H9 (cell line): ENCODE results near the gene RMND5A. TPM values are rescaled to one million over a fixed set of nuclear protein-coding genes. Genes with fewer than 3 reads are reported as not detected.

Source experiments
- DNase-seq: peaks from one replicate; pipeline ENCODE4 v3.0.0-alpha.2; 2017
- H2AFZ ChIP-seq: one replicate; pipeline ENCODE4 v1.6.1; 2013; ENCODE audit warnings: mild to moderate bottlenecking, low read length, control low read depth, moderate library complexity
- H2AK5ac ChIP-seq: 2 replicates; pipeline ENCODE4 v1.6.1; 2013; ENCODE audit warnings: low read length, control low read depth, mixed read lengths; ENCODE audit not compliant: insufficient read length
- H2BK120ac ChIP-seq: one replicate; pipeline ENCODE4 v1.6.1; 2013; ENCODE audit warnings: low read depth, mild to moderate bottlenecking, low read length, control low read depth, inconsistent platforms; ENCODE audit not compliant: poor library complexity, severe bottlenecking
- H2BK12ac ChIP-seq: 2 replicates; pipeline ENCODE4 v1.6.1; 2013; ENCODE audit warnings: low read length, control low read depth, mixed read lengths, low read depth; ENCODE audit not compliant: insufficient read length
- H2BK15ac ChIP-seq: 2 replicates; pipeline ENCODE4 v1.6.1; 2013; ENCODE audit warnings: low read depth, low read length, control low read depth
- H2BK20ac ChIP-seq: one replicate; pipeline ENCODE4 v1.6.1; 2013; ENCODE audit warnings: low read depth, mild to moderate bottlenecking, low read length, control low read depth, inconsistent platforms; ENCODE audit not compliant: poor library complexity, severe bottlenecking
- H2BK5ac ChIP-seq: 2 replicates; pipeline ENCODE4 v1.6.1; 2013; ENCODE audit warnings: low read length, control low read depth, mixed read lengths; ENCODE audit not compliant: insufficient read length
- H3K14ac ChIP-seq: 2 replicates; pipeline ENCODE4 v1.6.1; 2013; ENCODE audit warnings: low read length, control low read depth; ENCODE audit not compliant: insufficient read depth
- H3K18ac ChIP-seq: 2 replicates; pipeline ENCODE4 v1.6.1; 2013; ENCODE audit warnings: low read depth, mild to moderate bottlenecking, mixed read lengths, low read length, control low read depth; ENCODE audit not compliant: insufficient read length
- H3K23ac ChIP-seq: 2 replicates; pipeline ENCODE4 v1.6.1; 2013; ENCODE audit warnings: low read length, control low read depth, mixed read lengths, low read depth; ENCODE audit not compliant: insufficient read length
- H3K23me2 ChIP-seq: 2 replicates; pipeline ENCODE4 v1.6.1; 2013; ENCODE audit warnings: low read depth, mild to moderate bottlenecking, mixed read lengths, low read length, control low read depth; ENCODE audit not compliant: insufficient read length, poor library complexity, severe bottlenecking
- H3K27ac ChIP-seq: 2 replicates; pipeline ENCODE4 v1.5.1; 2013; ENCODE audit warnings: low read length, control low read depth, mixed read lengths, low read depth; ENCODE audit not compliant: insufficient read length
- H3K27me3 ChIP-seq: 2 replicates; pipeline ENCODE4 v1.6.1; 2013; ENCODE audit warnings: low read length, control low read depth, inconsistent platforms; ENCODE audit not compliant: insufficient read depth
- H3K4ac ChIP-seq: 2 replicates; pipeline ENCODE4 v1.6.1; 2013; ENCODE audit warnings: low read depth, mild to moderate bottlenecking, control low read depth, inconsistent platforms, low read length, moderate library complexity
- H3K4me1 ChIP-seq: 2 replicates; pipeline ENCODE4 v1.6.1; 2013; ENCODE audit warnings: low read length, control low read depth, inconsistent platforms; ENCODE audit not compliant: insufficient read depth
- H3K4me2 ChIP-seq: 2 replicates; pipeline ENCODE4 v1.6.1; 2013; ENCODE audit warnings: low read length, control low read depth, mixed read lengths; ENCODE audit not compliant: insufficient read length, insufficient read depth
- H3K56ac ChIP-seq: 2 replicates; pipeline ENCODE4 v1.6.1; 2013; ENCODE audit warnings: low read depth, mild to moderate bottlenecking, mixed read lengths, low read length, control low read depth; ENCODE audit not compliant: insufficient read length
- H3K79me1 ChIP-seq: 2 replicates; pipeline ENCODE4 v1.6.1; 2013; ENCODE audit warnings: low read depth, mild to moderate bottlenecking, moderate library complexity, low read length, control low read depth, inconsistent platforms; ENCODE audit not compliant: insufficient read depth, poor library complexity, severe bottlenecking
- H3K79me2 ChIP-seq: 2 replicates; pipeline ENCODE4 v1.6.1; 2013; ENCODE audit warnings: low read length, control low read depth, inconsistent platforms; ENCODE audit not compliant: insufficient read depth
- H3K9ac ChIP-seq: 2 replicates; pipeline ENCODE4 v1.6.1; 2013; ENCODE audit warnings: low read length, control low read depth, mixed read lengths; ENCODE audit not compliant: insufficient read length; ENCODE audit errors: extremely low read depth
- H3K9me3 ChIP-seq: one replicate; pipeline ENCODE4 v1.6.1; 2013; ENCODE audit warnings: low read depth, low read length, inconsistent platforms; ENCODE audit not compliant: control insufficient read depth
- H3T11ph ChIP-seq: one replicate; pipeline ENCODE4 v1.6.1; 2013; ENCODE audit warnings: mild to moderate bottlenecking, low read length, control low read depth, inconsistent platforms
- H4K20me1 ChIP-seq: one replicate; pipeline ENCODE4 v1.6.1; 2013; ENCODE audit not compliant: control insufficient read depth, insufficient read length, insufficient read depth
- H4K5ac ChIP-seq: 2 replicates; pipeline ENCODE4 v1.6.1; 2013; ENCODE audit warnings: low read depth, mild to moderate bottlenecking, mixed read lengths, low read length, control low read depth; ENCODE audit not compliant: insufficient read length
- H4K8ac ChIP-seq: replicated peaks from 2 replicates; pipeline ENCODE4 v1.6.1; 2013; ENCODE audit warnings: low read length, control low read depth, mixed read lengths, low read depth; ENCODE audit not compliant: insufficient read length
- H4K91ac ChIP-seq: 2 replicates; pipeline ENCODE4 v1.6.1; 2013; ENCODE audit warnings: low read depth, mild to moderate bottlenecking, moderate library complexity, mixed read lengths, low read length, control low read depth; ENCODE audit not compliant: insufficient read length
- H3K27ac Mint-ChIP-seq, 3 experiments: 2 replicates in 2 of 3; 3 replicates in 1 of 3; pipeline ENCODE4 v1.8.0; 2020 to 2021; ENCODE audit warnings: mixed read lengths in 3 of 3, mild to moderate bottlenecking in 1 of 3, moderate library complexity in 1 of 3
- H3K27me3 Mint-ChIP-seq: 2 replicates; pipeline ENCODE4 v1.8.0; 2021; ENCODE audit warnings: low read depth, mild to moderate bottlenecking, moderate library complexity, mixed read lengths
- H3K36me3 Mint-ChIP-seq, 3 experiments: 2 replicates in 2 of 3; 3 replicates in 1 of 3; pipeline ENCODE4 v1.8.0; 2020 to 2021; ENCODE audit warnings: low read depth in 3 of 3, mixed read lengths in 3 of 3; ENCODE audit not compliant: insufficient read depth in 1 of 3
- H3K4me1 Mint-ChIP-seq, 2 experiments: 2 replicates each; pipeline ENCODE4 v1.8.0; 2020; ENCODE audit warnings: mixed read lengths in 2 of 2
- H3K4me3 Mint-ChIP-seq, 2 experiments: 2 replicates in 1 of 2; 3 replicates in 1 of 2; pipeline ENCODE4 v1.8.0; 2020 to 2021; ENCODE audit warnings: mild to moderate bottlenecking in 2 of 2, mixed read lengths in 2 of 2, moderate library complexity in 1 of 2
- H3K9me3 Mint-ChIP-seq, 2 experiments: 2 replicates in 1 of 2; 3 replicates in 1 of 2; pipeline ENCODE4 v1.8.0; 2020; ENCODE audit warnings: mild to moderate bottlenecking in 2 of 2, mixed read lengths in 2 of 2, moderate library complexity in 1 of 2
- WGBS: extraction: QIAGEN DNeasy Blood & Tissue Kit; methylation state at CpG from one replicate; pipeline ENCODE4 v1.1.7; 2013; ENCODE audit warnings: missing lambda C conversion rate, low lambda C conversion rate, mixed read lengths; ENCODE audit not compliant: insufficient read length; ENCODE audit errors: extremely low coverage; 5-methylcytosine and 5-hydroxymethylcytosine counted together
- total RNA-seq: library from RNA; stranded (reverse); gene quantifications from 2 replicates; pipeline ENCODE4 v1.2.1, GENCODE V29; 2021
- TF ChIP-seq, protein P1 (sequence below): fragments of 200-600 bp; sonication (generic); conservative IDR thresholded peaks from 3 replicates; pipeline ENCODE4 v1.8.0; 2021; ENCODE audit warnings: antibody characterized with exemption, mild to moderate bottlenecking

RMND5A gene
- total RNA-seq, 1 experiment from 2014 or later: 48.8 TPM

DNA sequence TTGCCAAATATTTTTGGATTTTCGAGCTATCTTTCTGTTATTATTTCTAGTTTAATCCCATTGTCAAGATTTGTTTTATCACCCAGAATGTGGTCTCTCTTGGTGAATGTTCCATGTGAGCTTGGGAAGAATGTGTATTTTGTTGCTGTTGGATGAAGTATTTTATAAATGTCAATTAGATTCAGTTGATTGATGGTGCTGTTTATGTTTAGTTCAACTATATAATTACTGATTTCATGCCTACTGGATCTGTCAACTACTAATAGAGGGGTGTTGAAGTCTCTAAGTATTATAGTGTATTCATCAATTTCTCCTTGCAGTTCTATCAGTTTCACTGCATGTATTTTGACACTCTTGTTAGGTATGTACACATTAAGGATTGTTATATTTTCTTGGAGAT, 34.7 kb upstream of the RMND5A start:
- no CpG with 5 or more reads among the region's 1 CpG for WGBS
- no peak for DNase-seq

More for the DNA sequence above, 34.7 kb upstream of the RMND5A start:
- Histone ChIP-seq H3K79me1 (no peaks in the 10 kb centered on the region), H2BK120ac (no peak overlapping the region), H4K5ac (no peak overlapping the region), H3K9me3 (no peaks in the 10 kb centered on the region), H3T11ph (no peak overlapping the region), H3K23me2 (peaks cover 2% of the 10 kb centered on the region), H3K27ac (no peak overlapping the region), H3K23ac (no peak overlapping the region), H3K4ac (no peak overlapping the region), H3K56ac (no peak overlapping the region), H3K79me2 (no peaks in the 10 kb centered on the region), H4K91ac (no peak overlapping the region), H2BK5ac (no peak overlapping the region), H3K4me2 (no peak overlapping the region), H4K8ac (no peak overlapping the region), H2BK12ac (no peak overlapping the region), H2AK5ac (no peak overlapping the region), H3K9ac (no peak overlapping the region), H2BK15ac (no peak overlapping the region), H3K27me3 (no peaks in the 10 kb centered on the region), H2BK20ac (no peak overlapping the region), H3K4me1 (no peaks in the 10 kb centered on the region), H2AFZ (no peak overlapping the region), H4K20me1 (no peaks in the 10 kb centered on the region), H3K14ac (no peak overlapping the region), H3K18ac (no peak overlapping the region)
- Mint-ChIP-seq H3K4me1 (no peaks in the 10 kb centered on the region; a peak in 1 of 4 replicates), H3K27me3 (no peaks in the 10 kb centered on the region; the same call in 1 of the 2 replicates), H3K9me3 (peaks cover 0 to 1% of the 10 kb centered on the region in 2 experiments; a peak in 1 of 5 replicates), H3K36me3 (0 out of 7 replicates have a peak, but pooled peaks cover 0 to 2% (median 0%) of the 10 kb centered on the region in 3 experiments), H3K4me3 (no peak overlapping the region), H3K27ac (no peak overlapping the region)
- TF ChIP-seq, protein P1, sequence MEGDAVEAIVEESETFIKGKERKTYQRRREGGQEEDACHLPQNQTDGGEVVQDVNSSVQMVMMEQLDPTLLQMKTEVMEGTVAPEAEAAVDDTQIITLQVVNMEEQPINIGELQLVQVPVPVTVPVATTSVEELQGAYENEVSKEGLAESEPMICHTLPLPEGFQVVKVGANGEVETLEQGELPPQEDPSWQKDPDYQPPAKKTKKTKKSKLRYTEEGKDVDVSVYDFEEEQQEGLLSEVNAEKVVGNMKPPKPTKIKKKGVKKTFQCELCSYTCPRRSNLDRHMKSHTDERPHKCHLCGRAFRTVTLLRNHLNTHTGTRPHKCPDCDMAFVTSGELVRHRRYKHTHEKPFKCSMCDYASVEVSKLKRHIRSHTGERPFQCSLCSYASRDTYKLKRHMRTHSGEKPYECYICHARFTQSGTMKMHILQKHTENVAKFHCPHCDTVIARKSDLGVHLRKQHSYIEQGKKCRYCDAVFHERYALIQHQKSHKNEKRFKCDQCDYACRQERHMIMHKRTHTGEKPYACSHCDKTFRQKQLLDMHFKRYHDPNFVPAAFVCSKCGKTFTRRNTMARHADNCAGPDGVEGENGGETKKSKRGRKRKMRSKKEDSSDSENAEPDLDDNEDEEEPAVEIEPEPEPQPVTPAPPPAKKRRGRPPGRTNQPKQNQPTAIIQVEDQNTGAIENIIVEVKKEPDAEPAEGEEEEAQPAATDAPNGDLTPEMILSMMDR: no peak
